IMR-90 (cell line): ENCODE data around the gene POLR2E. TPM values are rescaled to one million over a fixed set of nuclear protein-coding genes. Genes with fewer than 3 reads are reported as not detected.

ENCODE experiments used
- ATAC-seq: fragments of 200-7000 bp; cut with Tn5 transposase; 2 replicates; pipeline ENCODE4 v1.9.1; 2020; ENCODE audit warnings: low read depth, mild to moderate bottlenecking, moderate library complexity
- BruUV-seq: library from RNA; stranded (reverse); fragments of 400-500 nt; replicated peaks from 2 replicates; lab custom pipeline; 2021; lab: Mats Ljungman, UMichigan
- CTCF ChIA-PET: fragments of 300-600 bp; formaldehyde crosslinking; extraction: SDS; loops from one replicate; lab custom pipeline; 2021; ENCODE audit warnings: antibody characterized with exemption; lab: Yijun Ruan, JAX
- POLR2A ChIA-PET: fragments of 300-600 bp; sonication (Branson Sonifier 250); formaldehyde crosslinking; loops from one replicate; lab custom pipeline; 2022; ENCODE audit warnings: antibody characterized with exemption; ENCODE audit not compliant: unreplicated experiment; lab: Charles Lee
- DNase-seq: peaks from one replicate; pipeline ENCODE4 v3.0.0; 2013
- H2AFZ ChIP-seq: replicated peaks from 2 replicates; pipeline ENCODE3; 2013; ENCODE audit warnings: low read length, mild to moderate bottlenecking; ENCODE audit not compliant: poor library complexity
- H2AK5ac ChIP-seq: 2 replicates; pipeline ENCODE4 v1.6.1; 2013; ENCODE audit warnings: low read depth, low read length, inconsistent platforms
- H2AK9ac ChIP-seq: replicated peaks from 2 replicates; pipeline ENCODE3; 2013; ENCODE audit warnings: mild to moderate bottlenecking, low read depth, low read length, moderate library complexity; ENCODE audit not compliant: poor library complexity
- H2BK120ac ChIP-seq: 2 replicates; pipeline ENCODE4 v1.6.1; 2013; ENCODE audit warnings: low read depth, low read length, inconsistent platforms
- H2BK15ac ChIP-seq: 3 replicates; pipeline ENCODE4 v1.6.1; 2013; ENCODE audit warnings: low read depth, low read length, inconsistent platforms
- H2BK20ac ChIP-seq: 2 replicates; pipeline ENCODE4 v1.6.1; 2013; ENCODE audit warnings: low read depth, mild to moderate bottlenecking, inconsistent platforms, low read length, moderate library complexity
- H2BK5ac ChIP-seq: 2 replicates; pipeline ENCODE4 v1.6.1; 2013; ENCODE audit warnings: mild to moderate bottlenecking, low read depth, low read length, inconsistent platforms; ENCODE audit not compliant: poor library complexity, severe bottlenecking
- H3K14ac ChIP-seq: replicated peaks from 2 replicates; pipeline ENCODE4 v1.6.1; 2013; ENCODE audit warnings: low read depth, low read length, inconsistent platforms
- H3K18ac ChIP-seq: 2 replicates; pipeline ENCODE4 v1.6.1; 2013; ENCODE audit warnings: low read depth, low read length, control low read depth
- H3K23ac ChIP-seq: 2 replicates; pipeline ENCODE4 v1.6.1; 2013; ENCODE audit warnings: low read depth, low read length, inconsistent platforms
- H3K27ac ChIP-seq: 2 replicates; pipeline ENCODE4 v1.5.1; 2013; ENCODE audit warnings: mild to moderate bottlenecking, control low read depth, low read length; ENCODE audit not compliant: insufficient read depth
- H3K27me3 ChIP-seq: 2 replicates; pipeline ENCODE4 v1.6.1; 2013; ENCODE audit warnings: low read length; ENCODE audit not compliant: control insufficient read depth, insufficient read depth
- H3K36me3 ChIP-seq: 2 replicates; pipeline ENCODE4 v1.6.1; 2013; ENCODE audit warnings: low read length, mixed read lengths; ENCODE audit not compliant: control insufficient read depth, insufficient read depth
- H3K4ac ChIP-seq: 2 replicates; pipeline ENCODE4 v1.6.1; 2013; ENCODE audit warnings: low read depth, low read length, inconsistent platforms
- H3K4me1 ChIP-seq: 2 replicates; pipeline ENCODE4 v1.6.1; 2013; ENCODE audit warnings: low read length, mixed read lengths; ENCODE audit not compliant: control insufficient read depth, insufficient read depth
- H3K4me2 ChIP-seq: 2 replicates; pipeline ENCODE4 v1.6.1; 2013; ENCODE audit warnings: low read depth, mild to moderate bottlenecking, control low read depth, low read length, moderate library complexity
- H3K4me3 ChIP-seq: 2 replicates; pipeline ENCODE4 v1.5.1; 2013; ENCODE audit warnings: low read depth, mild to moderate bottlenecking, control low read depth, low read length, moderate library complexity; ENCODE audit not compliant: insufficient read depth
- H3K56ac ChIP-seq: 2 replicates; pipeline ENCODE4 v1.6.1; 2013; ENCODE audit warnings: low read length, inconsistent platforms; ENCODE audit not compliant: insufficient read depth; ENCODE audit errors: extremely low read depth
- H3K79me1 ChIP-seq, 2 experiments: 2 replicates each; pipeline ENCODE4 v1.6.1; 2013; ENCODE audit warnings: low read length in 2 of 2, inconsistent platforms in 1 of 2, low read depth in 1 of 2
- H3K9ac ChIP-seq: 2 replicates; pipeline ENCODE4 v1.6.1; 2013; ENCODE audit warnings: low read depth, low read length, control low read depth
- H3K9me1 ChIP-seq: 2 replicates; pipeline ENCODE4 v1.6.1; 2013; ENCODE audit warnings: low read length, inconsistent platforms; ENCODE audit not compliant: insufficient read depth
- H3K9me3 ChIP-seq: 2 replicates; pipeline ENCODE4 v1.6.1; 2013; ENCODE audit warnings: low read length; ENCODE audit not compliant: control insufficient read depth, insufficient read depth
- H4K20me1 ChIP-seq: 2 replicates; pipeline ENCODE4 v1.6.1; 2013; ENCODE audit warnings: low read length, inconsistent platforms; ENCODE audit not compliant: insufficient read depth
- H4K5ac ChIP-seq: 2 replicates; pipeline ENCODE4 v1.6.1; 2013; ENCODE audit warnings: mild to moderate bottlenecking, low read depth, low read length, control low read depth
- H4K8ac ChIP-seq, 2 experiments: 2 replicates each; pipeline ENCODE4 v1.6.1; 2013; ENCODE audit warnings: low read depth in 2 of 2, low read length in 2 of 2, control low read depth in 1 of 2, inconsistent platforms in 1 of 2
- H4K91ac ChIP-seq: 2 replicates; pipeline ENCODE4 v1.6.1; 2013; ENCODE audit warnings: low read depth, low read length, inconsistent platforms; ENCODE audit not compliant: insufficient read depth
- CEBPB ChIP-seq: IDR thresholded peaks from 2 replicates; pipeline ENCODE4 v1.6.1; 2012; ENCODE audit warnings: low read depth, low read length, improper control_type of control experiment
- CHD1 ChIP-seq: IDR thresholded peaks from 2 replicates; pipeline ENCODE4 v1.6.1; 2012; ENCODE audit warnings: low read depth, low read length, improper control_type of control experiment
- ELK1 ChIP-seq: fragments of 150-350 bp; IDR thresholded peaks from 2 replicates; pipeline ENCODE4 v1.6.1; 2016; ENCODE audit warnings: low read depth, mild to moderate bottlenecking, low read length, moderate library complexity, borderline replicate concordance
- FOS ChIP-seq: fragments of 150-350 bp; IDR thresholded peaks from 2 replicates; pipeline ENCODE4 v1.6.1; 2016; ENCODE audit warnings: low read depth, low read length
- MAFK ChIP-seq: IDR thresholded peaks from 2 replicates; pipeline ENCODE4 v1.6.1; 2012; ENCODE audit warnings: low read depth, low read length, improper control_type of control experiment
- MXI1 ChIP-seq: IDR thresholded peaks from 2 replicates; pipeline ENCODE4 v1.6.1; 2012; ENCODE audit warnings: low read depth, mild to moderate bottlenecking, low read length, moderate library complexity, borderline replicate concordance
- POLR2A ChIP-seq: IDR thresholded peaks from 2 replicates; pipeline ENCODE4 v1.6.1; 2012; ENCODE audit warnings: mild to moderate bottlenecking, low read depth, low read length
- RFX5 ChIP-seq: IDR thresholded peaks from 2 replicates; pipeline ENCODE4 v1.8.0; 2012; ENCODE audit warnings: low read depth, mild to moderate bottlenecking, low read length, moderate library complexity
- SMC3 ChIP-seq: fragments of 150-350 bp; IDR thresholded peaks from 2 replicates; pipeline ENCODE4 v1.6.1; 2016; ENCODE audit warnings: low read depth, mild to moderate bottlenecking, antibody characterized with exemption, low read length, moderate library complexity
- USF2 ChIP-seq: fragments of 150-350 bp; IDR thresholded peaks from 2 replicates; pipeline ENCODE4 v1.6.1; 2017; ENCODE audit warnings: mild to moderate bottlenecking, antibody characterized with exemption, low read length, low read depth
- WGBS, 2 experiments: methylation state at CpG; one replicate each; pipeline versions ENCODE4 v1.1.5 to v1.1.7; 2013; ENCODE audit warnings: missing lambda C conversion rate in 2 of 2; ENCODE audit not compliant: insufficient read length in 1 of 2; ENCODE audit errors: extremely low coverage in 2 of 2; 5-methylcytosine and 5-hydroxymethylcytosine counted together
- dilution Hi-C: fragments of 300-500 bp; cut with HindIII; formaldehyde crosslinking; loops from one replicate; pipeline ENCODE4 v1.14.3; 2018; ENCODE audit warnings: low sequenced_read_pairs; ENCODE audit not compliant: unreplicated experiment
- in situ Hi-C: fragments of 300-500 bp; cut with MboI; formaldehyde crosslinking; loops from 3 replicates; pipeline ENCODE4 v1.14.3; 2019; ENCODE audit warnings: low sequenced_read_pairs, inconsistent platforms, mixed read lengths
- intact Hi-C: fragments of 100-400 bp; cut with micrococcal nuclease; formaldehyde crosslinking; loops from 2 replicates; pipeline ENCODE4 v1.10.0; 2022
- polyA plus RNA-seq, 3 experiments: library from polyadenylated mRNA; depleted of rRNA; stranded (reverse); fragments of >200 nt; gene quantifications; 2 replicates each; pipeline ENCODE4 v1.2.3, GENCODE V29; 2012; ENCODE audit warnings: low replicate concordance in 1 of 3
- total RNA-seq: library from RNA; depleted of rRNA; stranded (reverse); fragments of >200 nt; gene quantifications from 2 replicates; pipeline ENCODE4 v1.2.3, GENCODE V29; 2012

Gene POLR2E
- total and polyA plus RNA-seq, 2 of the 4 experiments (the other 2 are of a cell fraction) = 294 to 391 TPM

GRCh38 chr19:1061987-1062386, 33.2 kb downstream of the POLR2E start (continued):
- TF ChIP-seq MAFK (no peak), RFX5 (no peak), ELK1 (no peak), SMC3 (no peak), POLR2A (no peak)

- no peaks in the 10 kb centered on the region for H3K79me1 ChIP-seq
- no peak overlapping the region for H3K4me3 ChIP-seq
- H2AK5ac ChIP-seq = no peak overlapping the region
- H3K23ac ChIP-seq = no peak overlapping the region
- H2BK120ac ChIP-seq = no peak overlapping the region
- H4K8ac ChIP-seq = no peak overlapping the region
- H2AFZ ChIP-seq = no peak overlapping the region
- H3K4me1 ChIP-seq = no peaks in the 10 kb centered on the region
- H3K9me1 ChIP-seq = no peaks in the 10 kb centered on the region
- H3K9me3 ChIP-seq = peaks cover 33% of the 10 kb centered on the region
- no peak for ATAC-seq
- H2BK20ac ChIP-seq = no peak overlapping the region
- WGBS, 2 experiments = 80% methylated on average over 1 of the region's 5 CpGs; no CpG with 5 or more reads in 1 of the 2 experiments
- in situ Hi-C loops = no loop called here
- CTCF ChIA-PET = interaction anchor here (0.6 kb wide), 1 partner anchor 88 kb away, joined by 3 read pairs; no protein-coding TSS in a partner anchor
- no peak for DNase-seq
- no TSS peak for BruUV-seq
- H3K4ac ChIP-seq = no peak overlapping the region
- 0 out of 2 replicates have a peak, but pooled peaks cover 6% of the 10 kb centered on the region for H4K20me1 ChIP-seq
- peaks cover 1% of the 10 kb centered on the region; the same call in 1 of the 2 replicates for H3K36me3 ChIP-seq
- TF ChIP-seq USF2 (no peak), CHD1 (no peak), MXI1 (no peak), FOS (no peak), CEBPB (no peak), MAFK (no peak), POLR2A (no peak), SMC3 (no peak)
- H3K27ac ChIP-seq = no peak overlapping the region
- intact Hi-C loops = no loop called here
- no peak overlapping the region for H2BK15ac ChIP-seq
- dilution Hi-C loops = no loop called here
- H2BK5ac ChIP-seq = no peak overlapping the region
- H3K18ac ChIP-seq = no peak overlapping the region
- no peak overlapping the region for H4K5ac ChIP-seq
- no peak overlapping the region for H3K4me2 ChIP-seq
- no peak overlapping the region for H2AK9ac ChIP-seq
- H3K14ac ChIP-seq = no peak overlapping the region
- no peak overlapping the region for H3K56ac ChIP-seq
- no peak overlapping the region for H3K9ac ChIP-seq
- POLR2A ChIA-PET = interaction anchor here (0.6 kb wide), 1 partner anchor 17 kb away, joined by 3 read pairs; no protein-coding TSS in a partner anchor
- no peak overlapping the region for H4K91ac ChIP-seq
- no peaks in the 10 kb centered on the region for H3K27me3 ChIP-seq
Observed at GRCh38 chr19:1060689-1061088, 34.5 kb downstream of the POLR2E start.
